PC-3 (cell line): ENCODE measurements around the gene PTGER2.

ENCODE experiments used
- CTCF ChIP-seq: fragments of 300-600 bp; sonication (generic); conservative IDR thresholded peaks from 2 replicates; pipeline ENCODE4 v1.5.1; 2017; ENCODE audit warnings: antibody characterized with exemption, low read depth, mild to moderate bottlenecking, low read length
- EZH2 ChIP-seq: fragments of 300-600 bp; sonication (generic); IDR thresholded peaks from one replicate; pipeline ENCODE4 v1.6.1; 2017; ENCODE audit warnings: antibody characterized with exemption, mild to moderate bottlenecking, low read length; ENCODE audit not compliant: unreplicated experiment

GRCh38 chr14:52286661-52287649 lies 27.2 kb upstream of the PTGER2 start:
- TF ChIP-seq CTCF (no peak), EZH2 (no peak)
